Spinal cord (tissue), 10 donors: ENCODE measurements around the gene CSNK1A1. TPM values are rescaled to one million over a fixed set of nuclear protein-coding genes. Genes with fewer than 3 reads are reported as not detected.
A peak's percentile ranks its signal among the peaks of the same experiment; 100 is the strongest.

Experiments
- DNase-seq, 6 donors: peaks; one replicate each; pipeline versions ENCODE4 v3.0.0 to v3.0.0-alpha.2; 2013 to 2015; ENCODE audit warnings: low spot score in 6 of 6, low read depth in 4 of 6
- H3K27ac ChIP-seq: one replicate; pipeline ENCODE4 v1.5.1; 2013; ENCODE audit warnings: low read depth, low read length, control low read depth
- H3K27me3 ChIP-seq: one replicate; pipeline ENCODE4 v1.6.1; 2013; ENCODE audit warnings: low read length; ENCODE audit not compliant: control insufficient read depth, insufficient read depth
- H3K36me3 ChIP-seq: one replicate; pipeline ENCODE4 v1.6.1; 2013; ENCODE audit warnings: low read length; ENCODE audit not compliant: control insufficient read depth, insufficient read depth
- H3K4me1 ChIP-seq: one replicate; pipeline ENCODE4 v1.6.1; 2013; ENCODE audit warnings: low read length; ENCODE audit not compliant: control insufficient read depth, insufficient read depth
- H3K4me3 ChIP-seq: one replicate; pipeline ENCODE4 v1.5.1; 2013; ENCODE audit warnings: low read depth, low read length, control low read depth
- H3K9me3 ChIP-seq: one replicate; pipeline ENCODE4 v1.6.1; 2013; ENCODE audit warnings: low read length; ENCODE audit not compliant: control insufficient read depth, insufficient read depth
- WGBS: methylation state at CpG from one replicate; pipeline ENCODE4 v1.1.5; 2013; ENCODE audit warnings: missing lambda C conversion rate; ENCODE audit not compliant: insufficient coverage; 5-methylcytosine and 5-hydroxymethylcytosine counted together
- polyA plus RNA-seq, 2 donors: library from polyadenylated mRNA; unstranded; fragments of 120-200 nt; gene quantifications; one replicate each; pipeline ENCODE4 v1.2.1, GENCODE V29; 2013; ENCODE audit not compliant: insufficient read length in 2 of 2
- total RNA-seq, 2 donors: library from RNA; depleted of rRNA in 1 of 2; stranded (reverse); fragments of 120-200 nt in 1 of 2; fragments of >200 nt in 1 of 2; gene quantifications; one replicate each; pipeline versions ENCODE4 v1.2.3 to v1.2.4, GENCODE V29; 2013 to 2014
- donor health status: healthy.

CSNK1A1 gene
- total and polyA plus RNA-seq, 4 donors: 145 to 310 (median 226) TPM

DNA sequence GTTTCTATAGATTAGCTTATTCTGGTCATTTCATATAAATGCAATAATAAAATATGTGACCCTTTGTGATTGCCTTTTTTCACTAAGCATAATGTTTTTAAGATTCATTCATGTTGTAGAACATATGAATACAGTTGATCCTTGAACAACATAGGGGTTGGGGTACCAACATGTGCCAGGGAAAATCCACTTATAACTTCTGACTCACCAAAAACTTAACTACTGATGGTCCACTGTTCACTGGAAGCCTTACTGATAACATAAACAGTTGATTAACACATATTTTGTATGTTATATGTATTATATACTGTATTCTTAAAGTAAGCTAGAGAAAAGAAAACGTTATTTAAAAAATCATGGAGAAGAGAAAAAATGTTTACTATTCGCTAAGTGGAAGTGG lies 42.1 kb upstream of the CSNK1A1 start:
- Histone ChIP-seq H3K36me3 (no peaks in the 10 kb centered on the region), H3K27me3 (no peaks in the 10 kb centered on the region), H3K4me3 (no peak overlapping the region), H3K27ac (no peak overlapping the region), H3K4me1 (no peaks in the 10 kb centered on the region), H3K9me3 (no peaks in the 10 kb centered on the region)
- WGBS: 75% methylated on average over 2 of the region's 2 CpGs
- DNase-seq: no peak

GRCh38 chr5:149588936-149589335 lies 37.7 kb upstream of the CSNK1A1 start:
- Histone ChIP-seq H3K36me3 (no peaks in the 10 kb centered on the region), H3K4me3 (no peak overlapping the region), H3K4me1 (peaks cover 8% of the 10 kb centered on the region), H3K27me3 (no peaks in the 10 kb centered on the region), H3K27ac (no peak overlapping the region), H3K9me3 (no peaks in the 10 kb centered on the region)
- no CpG with 5 or more reads among the region's 1 CpG for WGBS
- DNase-seq: no peak

GRCh38 chr5:149586708-149587318 lies 35.6 kb upstream of the CSNK1A1 start:
- H3K27ac ChIP-seq: no peak overlapping the region
- no CpG with 5 or more reads among the region's 1 CpG for WGBS
- H3K36me3 ChIP-seq: no peaks in the 10 kb centered on the region
- H3K27me3 ChIP-seq: no peaks in the 10 kb centered on the region
- H3K4me3 ChIP-seq: no peak overlapping the region
- peaks cover 23% of the 10 kb centered on the region for H3K4me1 ChIP-seq
- H3K9me3 ChIP-seq: no peaks in the 10 kb centered on the region
- no peak for DNase-seq

DNA sequence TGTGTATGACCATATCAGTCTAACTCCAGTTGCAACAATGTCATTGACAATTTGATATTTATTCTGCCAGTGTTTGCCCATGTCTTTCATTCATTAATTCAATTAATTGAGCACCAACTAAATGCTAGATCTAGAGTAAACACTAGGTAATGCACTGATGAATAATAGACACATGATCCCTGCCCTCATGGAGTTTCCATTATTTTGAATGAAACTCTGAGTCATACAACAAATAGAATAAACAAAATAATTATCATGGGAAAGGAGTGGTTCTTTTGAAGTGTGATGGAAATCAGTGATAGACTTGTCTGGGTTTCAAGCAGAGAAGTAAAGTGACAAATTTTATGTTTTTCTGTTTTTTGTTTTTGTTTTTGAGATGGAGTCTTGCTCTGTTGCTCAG lies 34.7 kb upstream of the CSNK1A1 start:
- peaks cover 30% of the 10 kb centered on the region for H3K4me1 ChIP-seq
- H3K36me3 ChIP-seq: no peaks in the 10 kb centered on the region
- no peaks in the 10 kb centered on the region for H3K27me3 ChIP-seq
- no peaks in the 10 kb centered on the region for H3K9me3 ChIP-seq
- H3K4me3 ChIP-seq: no peak overlapping the region
- no peak overlapping the region for H3K27ac ChIP-seq
- DNase-seq: no peak

DNA sequence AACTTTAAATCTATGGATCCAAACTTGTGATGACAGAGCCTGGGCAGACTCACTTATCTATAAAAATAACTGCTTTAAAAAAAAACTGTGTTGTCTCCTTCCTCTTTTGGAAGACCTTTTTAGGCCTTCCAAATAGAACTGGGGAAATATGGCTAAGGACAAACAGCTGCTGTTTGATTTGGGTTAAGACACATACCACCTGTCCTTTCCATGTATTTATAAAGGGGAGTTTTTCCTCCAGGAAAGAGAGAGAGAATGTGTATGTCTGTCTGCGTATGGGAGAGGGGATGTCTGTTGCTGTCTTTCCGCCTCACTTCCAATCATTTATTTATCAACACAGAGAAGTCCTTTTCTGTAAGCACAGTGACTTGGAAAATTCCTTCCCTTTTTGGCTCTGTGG lies 32.9 kb upstream of the CSNK1A1 start:
- WGBS: no CpG with 5 or more reads among the region's 2 CpGs
- Histone ChIP-seq H3K27ac (peak overlapping the region; percentile 6), H3K4me3 (no peak overlapping the region), H3K36me3 (no peaks in the 10 kb centered on the region), H3K4me1 (peaks cover 32% of the 10 kb centered on the region), H3K9me3 (no peaks in the 10 kb centered on the region), H3K27me3 (no peaks in the 10 kb centered on the region)
- DNase-seq: no peak

- WGBS: no CpG with 5 or more reads among the region's 1 CpG
- peaks cover 32% of the 10 kb centered on the region for H3K4me1 ChIP-seq
- peak in 4 of 6 donors; percentile 43 to 90 (median 62) for DNase-seq
- H3K4me3 ChIP-seq: no peak overlapping the region
- no peaks in the 10 kb centered on the region for H3K9me3 ChIP-seq
- peak overlapping the region; percentile 6 for H3K27ac ChIP-seq
- no peaks in the 10 kb centered on the region for H3K36me3 ChIP-seq
- H3K27me3 ChIP-seq: no peaks in the 10 kb centered on the region
Observed at GRCh38 chr5:149583394-149583793, 32.2 kb upstream of the CSNK1A1 start.

DNA sequence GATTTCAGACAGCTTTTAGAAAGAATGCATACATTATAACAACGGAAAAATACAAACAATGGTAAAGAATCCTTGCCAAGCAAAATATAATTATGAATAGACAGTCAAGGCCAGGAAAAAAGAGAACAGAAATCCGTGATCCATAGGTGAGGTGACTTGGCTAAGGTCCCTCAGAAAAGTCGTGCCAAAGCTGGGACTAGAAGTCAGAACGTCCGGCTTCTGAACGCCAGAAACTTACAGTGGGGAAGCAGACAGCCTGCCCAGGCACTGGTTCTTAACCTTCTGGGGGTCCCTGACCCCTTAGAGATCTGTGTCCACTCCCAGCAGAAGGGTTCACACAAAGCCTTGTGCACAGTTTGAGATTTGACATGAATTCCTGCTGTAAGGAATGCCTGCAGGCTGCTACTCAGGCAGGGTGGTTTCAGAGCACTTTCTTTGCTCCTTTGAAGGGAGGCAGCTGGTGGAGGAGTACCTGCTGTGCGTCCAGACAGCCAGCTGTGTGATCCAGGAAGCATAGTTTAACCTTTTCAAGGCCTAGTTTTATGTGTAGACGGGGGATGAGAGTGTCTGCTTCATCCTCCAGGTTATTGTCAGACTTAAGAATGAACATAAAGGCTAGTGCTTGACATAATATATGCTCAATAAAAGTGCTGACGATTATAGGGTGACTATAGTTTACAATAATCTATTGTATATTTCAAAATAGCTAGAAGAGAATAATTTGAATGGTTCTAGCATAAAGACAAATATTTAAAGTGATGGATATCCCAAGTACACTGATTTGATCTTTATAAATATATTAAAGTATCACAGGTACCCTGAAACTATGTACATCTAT lies 30.9 kb upstream of the CSNK1A1 start:
- Histone ChIP-seq H3K4me1 (peaks cover 32% of the 10 kb centered on the region), H3K9me3 (no peaks in the 10 kb centered on the region), H3K27ac (peak overlapping the region; percentile 53), H3K27me3 (no peaks in the 10 kb centered on the region), H3K4me3 (peak overlapping the region; percentile 49), H3K36me3 (no peaks in the 10 kb centered on the region)
- peak in 2 of 6 donors; percentile 35 to 77 for DNase-seq
- WGBS: 27% methylated on average over 6 of the region's 9 CpGs

- no peaks in the 10 kb centered on the region for H3K36me3 ChIP-seq
- WGBS: under 1% methylated on average over 56 of the region's 56 CpGs
- DNase-seq: peak; percentile 35 to 90 (median 51)
- H3K27me3 ChIP-seq: no peaks in the 10 kb centered on the region
- H3K9me3 ChIP-seq: no peaks in the 10 kb centered on the region
- H3K4me3 ChIP-seq: peak within 1 kb of the TSS; percentile 49
- peaks cover 32% of the 10 kb centered on the region for H3K4me1 ChIP-seq
- peak within 1 kb of the TSS; percentile 76 for H3K27ac ChIP-seq
Observed at GRCh38 chr5:149581192-149581861, 30.1 kb upstream of the CSNK1A1 start, which contains the start of gene ARHGEF37. TSS of gene ARHGEF37 (plus strand) at chr5:149581498. CDS start at chr5:149597770, 16,272 bp downstream.

DNA sequence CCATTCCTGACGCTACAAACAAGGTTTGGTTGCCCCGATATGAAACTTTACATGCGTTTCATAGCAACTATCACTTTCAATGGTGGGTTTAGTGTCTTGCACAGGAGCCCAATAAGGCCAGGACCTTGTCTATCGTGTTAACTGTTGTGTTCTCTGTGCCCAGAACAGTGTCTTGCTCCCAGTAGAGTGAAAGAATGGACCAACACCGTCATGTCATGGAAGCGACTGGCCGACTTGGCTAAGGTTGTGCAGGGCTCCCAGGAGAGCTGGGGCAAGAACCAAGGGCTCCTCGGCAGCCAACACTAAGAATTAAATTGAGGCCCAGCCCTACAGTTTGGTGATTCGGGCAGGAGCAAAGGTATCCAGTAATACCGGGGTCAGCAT lies 29.6 kb upstream of the CSNK1A1 start:
- Histone ChIP-seq H3K9me3 (no peaks in the 10 kb centered on the region), H3K4me3 (peak overlapping the region; percentile 49), H3K27ac (peak overlapping the region; percentile 76), H3K4me1 (peaks cover 32% of the 10 kb centered on the region), H3K27me3 (no peaks in the 10 kb centered on the region), H3K36me3 (no peaks in the 10 kb centered on the region)
- WGBS: 46% methylated on average over 10 of the region's 10 CpGs
- DNase-seq: no peak
